OCI-LY1 (cell line): Measurements from ENCODE around the gene TRIP6.

Experiments used
- CTCF ChIP-seq: fragments of 200-600 bp; sonication (generic), shearing (Covaris generic); IDR thresholded peaks from 2 replicates; pipeline ENCODE4 v1.5.1; 2017; ENCODE audit warnings: mild to moderate bottlenecking, antibody characterized with exemption, low read length, moderate library complexity, mixed read lengths
- EZH2 ChIP-seq: fragments of 200-600 bp; sonication (generic), shearing (Covaris generic); IDR thresholded peaks from 2 replicates; pipeline ENCODE4 v1.8.0; 2017; ENCODE audit warnings: borderline replicate concordance, mixed run types, mild to moderate bottlenecking, antibody characterized with exemption, low read length, moderate library complexity, mixed read lengths

GRCh38 chr7:100890653-100891567 lies 23.7 kb downstream of the TRIP6 start:
- TF ChIP-seq CTCF, result no peak
- TF ChIP-seq EZH2, result no peak
